ENCODE measurements around the gene XXYLT1.

DNA sequence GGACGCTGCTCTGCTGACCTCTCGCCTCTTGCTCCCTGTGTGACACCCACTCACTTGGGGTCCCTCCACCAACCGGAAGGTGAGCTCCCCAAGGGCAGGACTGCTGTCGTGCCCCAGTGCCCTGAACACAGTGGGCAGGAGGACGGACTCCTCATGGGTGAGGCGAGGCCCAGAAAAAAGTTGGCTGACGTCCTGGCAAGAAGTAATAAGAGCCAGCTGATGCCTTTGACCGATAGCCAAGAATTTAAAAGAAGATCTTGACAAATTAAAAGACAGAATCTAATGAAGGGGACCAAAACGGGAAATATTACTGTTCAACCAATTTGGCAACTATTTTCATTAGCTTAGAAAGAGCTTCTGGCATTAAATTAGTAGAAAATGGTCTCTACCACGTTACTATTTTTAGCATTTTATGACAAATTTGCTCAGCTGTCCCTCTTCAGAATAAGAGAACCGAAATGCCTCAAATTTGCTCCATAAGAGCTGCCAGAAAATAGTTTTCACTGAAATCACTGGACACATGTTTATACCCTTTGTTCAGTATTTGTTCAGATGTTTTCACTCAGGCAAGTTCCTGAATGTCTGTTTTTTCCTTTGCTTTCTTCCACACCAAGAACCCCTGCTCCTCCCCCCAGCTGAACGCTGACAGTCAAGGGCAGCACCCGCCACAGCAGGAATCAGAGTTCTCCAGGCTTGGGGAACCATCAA is 60.5 kb downstream of the XXYLT1 start:
- TF ChIP-seq FOXM1 (IDR thresholded peaks at IDR 0.05; ENCODE audit: borderline replicate concordance) = no peak
- no peak for TF ChIP-seq ZNF384 (IDR thresholded peaks at IDR 0.05)
- TF ChIP-seq L3MBTL2 (conservative IDR thresholded peaks at IDR 0.05) = no peak

All from HEK293T (cell line).